HG02852 (cell line): ENCODE measurements around the gene WDR37.
"Not testable (repeated sequence)": the region's sequence is repeated elsewhere in the genome, so short reads cannot be mapped to it uniquely, and the experiment has no call there.

ENCODE experiments used
- ATAC-seq: cut with Tn5 transposase; IDR thresholded peaks from one replicate; pipeline ENCODE4 v1.9.1; 2021; ENCODE audit warnings: mild to moderate bottlenecking, moderate library complexity; ENCODE audit not compliant: unreplicated experiment

WDR37 gene

DNA sequence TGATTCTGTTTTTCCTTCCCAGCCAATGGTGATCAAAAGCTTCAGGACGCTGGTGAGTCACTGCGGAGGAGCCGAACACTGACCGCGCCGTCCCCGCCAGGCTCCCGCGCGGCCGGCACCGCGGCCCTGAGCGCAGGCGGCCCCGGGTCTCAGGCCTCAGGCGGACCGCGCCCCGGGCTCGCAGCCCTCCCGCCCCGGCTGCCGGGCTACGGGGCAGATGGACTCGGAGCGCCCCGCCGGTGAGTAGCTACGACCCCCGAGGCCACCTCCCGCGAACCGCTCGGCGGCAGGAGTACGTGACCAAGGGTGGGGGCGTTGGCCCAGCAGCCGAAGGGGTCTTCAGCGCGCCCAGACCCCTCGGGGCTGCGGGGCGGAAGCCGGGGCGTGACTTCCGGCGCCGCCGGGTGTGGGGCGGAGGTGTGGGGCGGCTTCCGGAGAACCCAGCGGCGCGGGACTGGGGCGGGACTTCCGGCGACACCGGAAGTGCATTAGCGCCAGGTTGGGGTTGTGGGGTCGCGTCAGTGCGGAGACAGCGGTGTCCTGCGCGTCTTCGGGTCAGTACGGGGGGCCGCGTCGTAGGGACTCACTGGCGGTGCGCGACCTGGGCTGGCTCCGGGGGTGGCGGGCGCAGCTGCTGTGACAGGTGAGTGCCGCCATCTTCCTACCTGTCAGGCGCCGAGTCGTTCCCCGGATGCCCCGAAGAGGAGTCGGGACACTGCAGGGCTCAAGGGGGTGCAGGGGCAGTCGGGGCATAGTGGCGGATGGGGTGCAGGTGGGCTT lies at the start of gene WDR37:
WDR37 (plus strand) TSS at position 60 of the 780 bp plus-strand sequence. CDS start 15,771 bp downstream, outside the sequence.
- peak; percentile 92 for ATAC-seq

DNA sequence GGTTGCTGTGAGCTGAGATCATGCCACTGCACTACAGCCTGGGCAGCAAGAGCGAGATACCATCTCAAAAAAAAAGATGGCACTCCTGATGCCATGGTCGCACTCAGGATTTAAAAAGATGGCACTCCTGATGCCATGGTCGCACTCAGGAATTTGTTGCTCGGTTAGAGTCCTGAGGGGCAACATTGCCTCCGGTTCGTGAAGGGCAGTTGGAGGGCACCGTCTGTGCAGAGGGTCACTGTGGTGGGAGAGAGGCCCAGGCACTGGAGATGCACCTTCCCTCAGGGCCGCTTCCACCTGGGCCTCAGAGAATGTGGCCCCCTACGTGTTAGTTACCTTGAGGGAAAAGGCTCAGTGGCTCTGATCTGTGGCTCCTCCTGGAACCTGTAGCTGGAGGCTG lies 49.6 kb upstream of the WDR37 start:
- no peak for ATAC-seq

DNA sequence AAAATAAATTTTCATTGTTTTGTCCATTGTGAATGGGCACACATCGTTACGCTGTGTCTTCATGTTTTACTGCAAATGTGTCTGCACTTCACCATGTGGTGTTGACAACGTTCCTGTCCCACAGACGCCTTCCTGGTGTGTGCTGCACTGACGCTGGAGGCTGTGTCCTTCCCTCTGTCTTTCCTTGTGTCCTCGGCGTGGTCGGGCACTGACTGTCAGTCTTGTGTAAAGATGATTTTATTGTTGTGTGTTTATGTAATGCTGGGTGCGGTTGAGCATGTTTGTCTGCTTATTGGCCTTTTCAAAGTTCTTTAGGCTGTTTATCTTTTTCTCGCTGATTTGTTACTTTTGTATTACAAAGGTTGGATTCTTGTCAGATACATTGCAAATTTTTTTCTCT lies 48.6 kb upstream of the WDR37 start:
- no peak for ATAC-seq

GRCh38 chr10:1009071-1009494 lies 47.1 kb upstream of the WDR37 start:
- ATAC-seq, result no peak

DNA sequence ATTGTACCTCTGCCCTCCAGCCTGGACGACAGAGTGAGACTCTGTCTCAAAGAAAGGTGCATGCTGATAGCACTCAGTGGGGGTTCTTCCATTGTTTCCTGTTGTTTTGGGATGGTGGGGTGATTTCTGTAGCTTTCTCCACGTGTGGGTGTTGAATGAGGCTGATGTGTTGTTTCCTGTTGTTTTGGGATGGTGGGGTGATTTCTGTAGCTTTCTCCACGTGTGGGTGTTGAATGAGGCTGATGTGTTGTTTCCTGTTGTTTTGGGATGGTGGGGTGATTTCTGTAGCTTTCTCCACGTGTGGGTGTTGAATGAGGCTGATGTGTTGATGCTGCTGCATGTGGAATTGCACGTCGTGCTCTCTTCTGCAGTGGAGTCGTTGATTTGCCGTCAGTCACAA lies 46.2 kb upstream of the WDR37 start:
- not testable (repeated sequence) for ATAC-seq

- ATAC-seq, result no peak
These were observed 45.5 kb upstream of the WDR37 start for GRCh38 chr10:1010703-1011102.

DNA sequence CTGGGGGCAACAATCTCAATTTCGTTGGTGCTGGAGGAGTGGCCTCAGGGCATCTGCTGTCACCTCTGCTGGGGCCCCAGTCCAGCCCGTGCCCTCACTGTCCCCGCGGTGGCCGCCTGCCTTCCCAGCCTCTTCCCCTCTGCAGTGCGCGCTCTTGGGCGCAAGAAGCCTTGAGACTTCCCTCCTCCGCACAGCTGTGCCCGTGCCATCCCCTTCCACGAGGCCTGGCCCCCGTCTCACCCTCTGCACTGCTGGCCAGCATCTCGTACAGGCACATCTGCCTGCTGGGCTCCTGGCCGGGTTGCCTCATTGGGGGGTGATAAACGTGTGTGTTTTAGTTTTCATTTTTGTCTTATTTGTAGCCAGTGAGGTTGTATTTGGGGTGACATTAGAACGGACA lies 44.5 kb upstream of the WDR37 start:
- no peak for ATAC-seq

GRCh38 chr10:1015688-1016087 lies 40.5 kb upstream of the WDR37 start:
- no peak for ATAC-seq

- no peak for ATAC-seq
These were observed 36.8 kb upstream of the WDR37 start for GRCh38 chr10:1019362-1019761.

DNA sequence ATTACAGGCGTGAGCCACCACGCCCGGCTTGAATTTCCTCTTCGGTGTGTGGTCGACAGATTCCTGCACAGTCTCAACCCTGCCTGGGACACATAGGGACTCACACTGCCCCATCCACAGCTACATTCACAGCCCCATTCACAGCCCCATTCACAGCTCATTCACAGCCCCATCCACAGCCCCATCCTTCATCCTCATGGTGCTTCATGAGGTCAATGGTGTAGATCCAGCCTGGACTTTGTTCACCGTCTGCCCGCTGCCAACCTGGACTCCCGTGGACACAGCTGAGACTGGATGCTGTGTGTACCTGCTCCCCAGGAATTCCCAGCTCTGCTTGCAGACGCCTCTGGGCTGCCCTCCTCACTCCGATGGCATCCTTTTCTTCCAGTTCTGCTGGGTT lies 35.7 kb upstream of the WDR37 start:
- ATAC-seq, result no peak

- no peak for ATAC-seq
These were observed 35.2 kb upstream of the WDR37 start for GRCh38 chr10:1020958-1021357.

DNA sequence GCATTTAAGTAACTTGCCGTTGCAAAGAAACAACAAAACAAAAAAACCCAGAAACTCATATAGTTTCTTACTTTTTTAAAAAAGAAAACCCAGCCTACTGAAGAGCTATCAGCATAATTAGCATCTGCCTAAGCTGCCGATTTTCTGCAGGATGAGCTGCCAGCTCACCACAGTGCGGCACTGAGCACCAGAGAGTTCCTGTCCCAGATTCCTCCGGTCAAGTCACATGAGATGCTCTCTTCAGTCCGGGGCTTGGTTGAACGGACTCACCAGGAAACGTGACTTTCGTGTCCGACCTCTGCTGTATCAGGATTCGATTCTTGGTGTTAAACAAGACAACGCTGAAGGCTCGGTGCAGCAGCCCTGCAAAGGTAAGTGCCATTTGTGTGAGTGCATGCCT lies 33.8 kb upstream of the WDR37 start:
- no peak for ATAC-seq

DNA sequence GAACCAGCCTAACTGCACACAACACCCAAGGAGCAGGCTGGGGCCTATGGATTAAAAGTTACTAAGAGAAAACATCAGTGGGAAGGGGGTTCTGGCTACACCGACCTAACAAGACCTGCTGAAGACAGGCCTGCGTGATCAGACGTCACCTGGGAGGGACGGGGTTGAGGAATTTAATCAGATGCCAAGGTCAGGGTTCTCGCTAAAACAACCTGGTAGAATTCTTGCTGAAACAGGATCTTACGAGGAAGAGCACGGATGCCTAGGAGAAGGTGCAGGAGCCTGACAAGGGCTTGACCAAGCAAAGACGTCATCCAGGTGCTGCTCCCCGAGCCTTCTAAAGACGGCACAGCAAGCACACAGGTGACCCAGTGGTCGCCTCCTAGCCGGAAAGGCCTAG lies 32.1 kb upstream of the WDR37 start:
- no peak for ATAC-seq

DNA sequence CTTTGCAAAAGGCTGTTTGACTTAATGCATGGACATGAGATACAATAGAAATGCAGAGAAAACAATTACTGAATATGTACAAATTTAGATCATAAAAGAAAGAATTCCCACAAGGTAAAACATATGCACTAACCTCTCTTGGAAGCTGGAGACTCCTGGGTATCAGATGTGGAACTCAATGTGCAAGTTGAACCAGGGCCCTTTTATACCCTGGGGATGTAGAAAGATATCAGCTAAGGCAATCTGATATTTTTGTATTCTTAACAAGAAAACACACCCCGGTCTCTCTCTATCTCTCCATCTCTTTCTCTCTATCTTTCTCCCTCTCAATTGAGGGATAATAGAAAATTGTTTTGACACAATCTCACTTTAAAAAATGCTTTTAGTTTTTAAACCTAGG lies 30.5 kb upstream of the WDR37 start, which contains the start of gene IDI2:
IDI2 (minus strand) TSS at position 177 of the 400 bp plus-strand sequence. CDS start 1,136 bp downstream, outside the sequence.
- ATAC-seq, result no peak

- ATAC-seq, result no peak
These were observed 29.6 kb upstream of the WDR37 start for GRCh38 chr10:1026578-1026977.

- no peak for ATAC-seq
These were observed 26.3 kb upstream of the WDR37 start for GRCh38 chr10:1029838-1030237.

- ATAC-seq, result no peak
These were observed 22.6 kb upstream of the WDR37 start for GRCh38 chr10:1033601-1034000.

DNA sequence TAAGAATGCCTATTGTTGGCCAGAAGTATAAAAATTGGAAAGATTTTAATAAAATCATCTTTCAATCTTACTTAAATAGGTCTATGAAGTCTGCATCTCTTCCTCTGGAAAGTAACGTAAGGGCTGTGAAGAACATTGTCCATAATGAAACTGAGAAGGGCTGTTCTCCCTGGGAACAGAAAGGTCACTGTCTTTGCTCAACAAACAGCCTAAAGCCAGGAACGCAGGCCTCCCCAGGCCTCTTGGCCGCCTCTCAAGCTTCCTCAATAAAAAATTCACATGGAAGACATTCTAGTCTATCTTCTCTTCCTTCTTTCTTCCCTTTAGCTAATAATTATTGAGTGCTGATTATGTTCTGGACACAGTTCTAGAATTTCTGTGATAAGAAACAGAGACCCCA lies 21.4 kb upstream of the WDR37 start:
- no peak for ATAC-seq

DNA sequence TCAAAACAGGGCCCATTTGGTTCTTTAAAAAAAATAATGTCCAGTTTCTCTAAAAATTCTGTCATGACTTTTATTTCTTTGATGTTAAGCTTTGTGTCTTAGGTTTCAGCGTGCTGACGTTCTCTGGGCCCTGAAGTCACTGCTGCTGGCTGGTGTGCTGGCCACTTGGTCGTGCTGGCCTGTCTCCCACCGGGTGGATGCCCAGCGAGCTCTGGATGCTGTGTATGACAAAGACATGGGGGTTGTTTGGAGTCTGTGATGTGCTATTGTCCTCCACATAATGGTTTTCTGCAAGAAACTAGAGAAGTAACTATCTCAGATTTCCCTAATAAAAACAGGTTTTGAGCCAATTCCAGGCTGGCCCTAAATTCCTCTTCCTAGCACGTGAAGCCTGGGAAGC lies 21.0 kb upstream of the WDR37 start:
- ATAC-seq, result no peak

DNA sequence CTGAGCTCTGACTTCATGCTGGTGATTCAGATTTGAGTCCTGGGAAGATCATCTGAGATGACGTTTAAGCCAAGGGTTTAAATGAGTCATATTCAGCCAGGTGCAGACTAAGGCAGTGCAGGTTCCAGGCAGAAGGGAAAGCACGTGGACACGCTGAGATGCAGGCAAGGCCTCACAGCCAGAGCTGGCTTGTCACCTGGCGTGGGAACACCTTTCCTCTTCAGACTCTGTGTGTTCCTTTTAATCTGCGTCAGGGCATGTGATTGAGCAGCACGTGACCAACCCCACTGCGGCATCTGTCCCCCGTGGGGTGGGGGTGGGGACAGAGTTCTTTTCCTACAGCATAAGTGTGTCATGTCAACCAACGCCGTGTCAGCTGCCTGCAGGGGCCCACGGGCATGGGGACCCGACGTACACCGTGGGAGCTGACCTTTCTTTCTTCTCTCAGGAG lies 19.8 kb upstream of the WDR37 start:
- ATAC-seq, result peak; percentile 81

DNA sequence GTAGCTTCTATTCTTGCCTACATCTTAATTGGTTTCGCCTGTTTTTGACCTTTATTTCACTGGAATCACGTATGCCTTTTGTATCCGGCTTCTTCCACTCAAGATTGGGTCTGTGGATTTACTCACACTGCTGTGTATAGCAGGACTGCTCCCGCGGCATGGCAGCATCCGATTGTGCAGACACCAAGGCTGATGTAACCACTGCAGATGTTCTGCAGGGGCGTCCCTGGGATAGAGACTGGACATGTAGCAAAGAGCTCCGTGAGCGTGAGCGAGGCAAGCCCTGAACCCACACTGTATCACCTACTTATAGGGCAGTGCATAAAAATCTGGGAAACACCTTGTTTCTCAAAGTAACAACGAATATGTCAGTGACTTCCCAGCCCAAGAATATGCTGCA lies 19.1 kb upstream of the WDR37 start:
- no peak for ATAC-seq

DNA sequence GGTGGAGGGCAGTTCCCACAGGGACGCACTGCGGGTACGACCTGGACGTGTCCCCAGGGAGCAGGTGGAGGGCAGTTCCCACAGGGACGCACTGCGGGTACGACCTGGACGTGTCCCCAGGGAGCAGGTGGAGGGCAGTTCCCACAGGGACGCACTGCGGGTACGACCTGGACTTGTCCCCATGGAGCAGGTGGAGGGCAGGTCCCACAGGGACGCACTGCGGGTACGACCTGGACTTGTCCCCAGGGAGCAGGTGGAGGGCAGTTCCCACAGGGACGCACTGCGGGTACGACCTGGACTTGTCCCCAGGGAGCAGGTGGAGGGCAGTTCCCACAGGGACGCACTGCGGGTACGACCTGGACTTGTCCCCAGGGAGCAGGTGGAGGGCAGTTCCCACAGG lies 17.4 kb upstream of the WDR37 start:
- ATAC-seq, result not testable (repeated sequence)

- ATAC-seq, result no peak
These were observed 16.1 kb upstream of the WDR37 start for GRCh38 chr10:1040133-1040532.
